Adipose tissue (tissue), 3 donors: Measurements from ENCODE around the gene ZNF678. TPM values are rescaled to one million over a fixed set of nuclear protein-coding genes. Genes with fewer than 3 reads are reported as not detected.
"Not testable (repeated sequence)": the region's sequence is repeated elsewhere in the genome, so short reads cannot be mapped to it uniquely, and the experiment has no call there.

ENCODE experiments used
- H3K27ac ChIP-seq: one replicate; pipeline ENCODE4 v1.5.1; 2013; ENCODE audit warnings: low read depth, low read length
- WGBS, 3 donors: extraction: QIAGEN DNeasy Blood & Tissue Kit; methylation state at CpG; one replicate each; pipeline ENCODE4 v1.1.7; 2013; 5-methylcytosine and 5-hydroxymethylcytosine counted together
- polyA plus RNA-seq, 3 donors: library from polyadenylated mRNA; stranded (reverse); fragments of 200-250 nt; gene quantifications; one replicate each; pipeline ENCODE4 v1.2.3, GENCODE V29; 2013
- donor health status: healthy with polysubstance abuse.
- donor health status: Bipolar disorder and iron deficiency.
- donor health status: healthy.

ZNF678 gene
- polyA plus RNA-seq, 3 donors: 0.79 to 2.5 (median 1.9) TPM

DNA sequence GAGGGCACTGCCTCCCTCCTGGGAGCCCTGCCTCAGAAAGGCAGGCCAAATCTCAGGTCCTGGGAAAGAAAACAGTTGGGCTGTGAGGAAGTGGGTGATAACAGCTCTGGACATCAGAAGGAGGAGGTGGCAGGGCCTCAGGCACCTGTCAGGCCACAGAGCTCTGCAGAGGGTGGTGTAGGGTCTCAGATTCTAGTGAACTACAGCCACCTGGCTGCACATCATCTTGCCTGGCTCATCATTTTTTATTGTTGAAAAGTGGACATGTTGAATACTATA lies 15.3 kb upstream of the ZNF678 start:
- H3K27ac ChIP-seq: no peak overlapping the region

DNA sequence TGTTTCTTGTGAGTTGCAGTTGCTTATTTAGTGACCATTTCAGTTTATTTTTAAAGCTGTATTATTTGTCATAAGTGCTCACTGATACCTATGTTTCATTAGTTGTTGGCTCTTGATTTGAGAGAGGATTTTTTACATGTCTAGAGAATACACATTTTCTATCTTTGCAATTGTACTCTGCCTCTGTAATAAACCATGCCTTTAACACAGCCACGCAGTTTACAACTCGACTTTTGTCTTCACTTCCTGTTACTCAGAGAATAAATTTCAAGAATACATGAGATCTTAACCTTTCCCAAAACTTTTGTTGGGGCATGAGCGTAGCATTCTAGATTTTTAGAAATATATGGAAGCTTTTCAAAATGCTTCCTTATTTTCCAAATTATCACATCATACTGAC lies 14.9 kb upstream of the ZNF678 start:
- H3K27ac ChIP-seq: no peak overlapping the region
- WGBS, 3 donors: 48 to 86% (median 54%) methylated on average over 3 of the region's 3 CpGs

DNA sequence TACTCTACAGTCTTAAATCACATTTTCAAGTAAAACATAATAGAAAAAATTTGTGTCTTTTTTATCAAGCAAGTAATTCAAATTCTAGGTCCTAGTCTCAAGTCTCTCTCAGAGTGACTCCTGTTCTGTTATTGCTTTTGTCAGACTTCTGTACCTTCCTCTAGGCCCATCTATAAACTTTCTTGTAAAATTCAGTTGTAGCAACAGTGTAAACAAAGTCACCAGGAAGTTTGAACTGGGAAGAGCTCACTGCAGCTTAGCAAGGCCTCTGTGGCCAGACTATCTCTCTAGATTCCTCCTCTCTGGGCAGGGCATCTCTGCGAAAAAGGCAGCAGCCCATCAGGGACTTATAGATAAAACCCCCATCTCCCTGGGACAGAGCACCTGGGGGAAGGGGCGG lies 13.5 kb upstream of the ZNF678 start:
- no peak overlapping the region for H3K27ac ChIP-seq
- WGBS, 3 donors: 84 to 90% (median 89%) methylated on average over 2 of the region's 2 CpGs

DNA sequence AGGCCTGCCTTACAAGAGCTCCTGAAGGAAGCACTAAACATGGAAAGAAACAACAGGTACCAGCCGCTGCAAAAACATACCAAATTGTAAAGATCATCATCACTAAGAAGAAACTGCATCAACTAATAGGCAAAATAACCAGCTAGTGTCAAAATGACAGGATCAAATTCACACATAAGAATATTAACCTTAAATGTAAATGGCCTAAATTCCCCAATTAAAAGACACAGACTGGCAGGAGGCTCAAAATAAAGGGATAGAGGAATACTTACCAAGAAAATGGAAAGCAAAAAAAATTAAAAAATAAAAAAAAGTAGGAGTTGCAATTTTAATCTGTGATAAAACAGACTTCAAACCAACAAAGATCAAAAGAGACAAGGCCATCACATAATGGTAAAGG lies 11.5 kb upstream of the ZNF678 start:
- 93 to 100% (median 100%) methylated on average over 1 of the region's 1 CpG for WGBS, 3 donors
- H3K27ac ChIP-seq: not testable (repeated sequence)

DNA sequence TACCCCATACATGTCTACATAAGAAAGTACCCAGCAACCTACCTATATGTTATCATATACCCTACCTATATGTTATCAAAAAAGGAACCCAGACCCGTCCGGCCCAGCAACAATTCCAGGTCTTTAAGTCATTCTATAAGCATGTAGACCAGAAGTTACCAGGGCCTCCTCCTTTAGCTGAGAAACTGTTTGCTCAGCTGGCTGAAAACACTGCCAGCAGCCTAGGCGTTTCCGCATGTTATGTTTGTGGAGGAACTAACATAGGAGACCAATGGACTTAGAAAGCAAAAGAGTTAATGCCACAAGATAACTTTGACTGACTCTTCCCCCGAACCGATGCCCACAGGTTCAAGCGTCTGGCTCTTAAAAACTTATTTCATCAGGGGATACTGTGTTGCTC lies 7.1 kb upstream of the ZNF678 start:
- H3K27ac ChIP-seq: no peak overlapping the region
- 42 to 91% (median 90%) methylated on average over 7 of the region's 7 CpGs for WGBS, 3 donors

DNA sequence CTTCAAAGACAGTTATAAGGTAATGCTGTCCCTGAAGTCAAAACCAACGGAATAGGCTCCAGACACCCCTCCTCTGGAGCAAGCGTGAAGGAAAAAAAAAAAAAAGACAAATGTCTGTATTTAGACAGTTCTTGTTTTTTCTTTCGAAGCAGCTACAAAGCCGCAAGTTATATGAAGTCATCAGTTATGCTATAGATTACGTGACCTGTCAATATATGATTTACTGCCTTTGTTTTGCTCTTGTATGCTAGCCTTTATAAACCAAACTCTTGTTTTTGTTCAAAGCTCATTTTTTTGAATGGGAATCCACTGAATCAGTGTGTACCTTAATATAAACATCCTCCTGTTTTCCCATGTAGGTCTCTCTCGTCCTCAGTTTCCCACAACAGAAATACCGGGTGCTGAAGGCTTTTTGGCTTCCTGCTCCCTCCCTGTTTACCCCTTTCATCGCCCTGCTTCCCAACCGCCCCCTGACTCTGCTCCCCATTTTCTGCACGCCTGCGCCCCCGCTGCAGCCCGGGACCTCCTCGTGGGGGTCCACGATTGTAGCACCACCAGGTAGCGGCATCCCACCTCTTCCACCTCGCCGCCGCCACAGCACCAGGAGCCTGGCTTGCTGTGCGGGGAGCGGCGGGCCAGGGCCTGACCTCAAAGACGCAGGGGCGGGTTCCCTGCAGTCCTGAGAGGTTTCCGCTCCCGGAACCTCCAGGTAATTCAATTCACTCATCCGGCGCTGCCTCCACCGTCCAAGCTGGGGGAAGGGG lies 5.2 kb upstream of the ZNF678 start:
- no peak overlapping the region for H3K27ac ChIP-seq
- WGBS, 3 donors: 54 to 66% (median 56%) methylated on average over 29 of the region's 29 CpGs

DNA sequence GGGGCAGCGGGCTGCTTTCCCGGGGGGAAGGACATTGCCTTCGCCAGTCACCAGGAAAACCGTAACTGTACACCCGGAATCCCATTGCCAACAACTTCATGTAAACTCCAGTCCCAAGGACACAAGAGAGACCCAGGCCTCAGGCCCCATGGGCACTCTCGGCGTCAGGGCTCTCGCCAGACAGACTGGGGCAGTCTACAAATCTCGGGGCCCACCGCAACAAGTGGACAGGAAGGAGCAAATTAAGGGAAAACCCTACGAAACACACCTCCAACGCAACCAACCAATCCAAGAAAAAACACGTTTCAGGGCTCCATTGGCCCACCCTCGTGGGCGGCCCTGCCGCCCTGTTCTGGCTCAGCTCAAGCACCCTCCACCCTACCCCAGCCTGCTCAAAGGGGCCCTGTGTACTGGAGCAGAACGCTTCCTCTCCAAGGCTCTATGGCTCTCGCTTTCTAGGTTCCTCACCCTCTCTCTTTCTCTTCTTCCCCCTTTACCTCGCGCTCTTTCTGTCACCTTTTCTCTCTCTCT lies 4.6 kb upstream of the ZNF678 start:
- H3K27ac ChIP-seq: no peak overlapping the region
- WGBS, 3 donors: 49 to 67% (median 56%) methylated on average over 20 of the region's 20 CpGs

DNA sequence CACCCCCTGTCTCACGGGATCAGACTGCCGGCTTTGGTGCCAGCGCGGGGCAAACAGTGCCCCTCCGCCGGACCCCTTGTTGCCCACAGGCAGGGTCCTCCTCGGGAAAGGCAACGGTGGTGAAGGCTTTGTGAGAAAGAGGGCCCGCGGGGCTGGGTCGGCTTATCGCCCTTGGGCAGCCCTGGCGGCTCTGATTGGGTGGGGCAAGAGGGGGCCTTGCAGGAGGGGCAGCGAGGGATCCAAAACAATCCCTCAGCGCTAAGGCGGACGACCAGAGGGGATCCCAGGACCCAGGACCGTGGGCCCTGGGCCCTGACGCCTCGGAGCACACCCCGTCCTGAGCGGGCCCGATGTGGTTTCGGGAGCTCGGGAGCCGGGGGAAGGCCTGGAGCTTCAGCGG lies 3.9 kb upstream of the ZNF678 start:
- no peak overlapping the region for H3K27ac ChIP-seq

DNA sequence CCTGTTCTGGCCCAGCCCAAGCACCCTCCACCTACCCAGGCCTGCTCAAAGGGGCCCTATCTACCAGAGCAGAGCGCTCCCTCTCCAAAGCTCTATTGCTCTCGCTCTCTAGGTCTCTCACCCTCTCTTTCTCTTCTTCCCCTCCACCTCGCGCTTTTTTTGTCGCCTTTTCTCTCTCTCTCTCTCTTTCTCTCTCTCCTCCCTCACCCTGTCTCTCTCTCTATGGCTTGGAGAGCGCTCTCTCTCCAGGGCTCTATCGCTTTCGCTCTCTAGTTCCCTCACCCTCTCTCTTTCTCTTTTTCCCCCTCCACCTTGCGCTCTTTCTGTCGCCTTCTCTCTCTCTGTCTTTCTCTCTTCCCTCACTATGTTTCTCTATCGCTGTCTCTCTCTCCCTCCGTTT lies 3.4 kb upstream of the ZNF678 start:
- 72 to 76% (median 76%) methylated on average over 11 to 12 of the region's 12 CpGs for WGBS, 3 donors

More for the DNA sequence above, 3.9 kb upstream of the ZNF678 start:
- 30 to 32% (median 31%) methylated on average over 26 to 27 of the region's 27 CpGs for WGBS, 3 donors

DNA sequence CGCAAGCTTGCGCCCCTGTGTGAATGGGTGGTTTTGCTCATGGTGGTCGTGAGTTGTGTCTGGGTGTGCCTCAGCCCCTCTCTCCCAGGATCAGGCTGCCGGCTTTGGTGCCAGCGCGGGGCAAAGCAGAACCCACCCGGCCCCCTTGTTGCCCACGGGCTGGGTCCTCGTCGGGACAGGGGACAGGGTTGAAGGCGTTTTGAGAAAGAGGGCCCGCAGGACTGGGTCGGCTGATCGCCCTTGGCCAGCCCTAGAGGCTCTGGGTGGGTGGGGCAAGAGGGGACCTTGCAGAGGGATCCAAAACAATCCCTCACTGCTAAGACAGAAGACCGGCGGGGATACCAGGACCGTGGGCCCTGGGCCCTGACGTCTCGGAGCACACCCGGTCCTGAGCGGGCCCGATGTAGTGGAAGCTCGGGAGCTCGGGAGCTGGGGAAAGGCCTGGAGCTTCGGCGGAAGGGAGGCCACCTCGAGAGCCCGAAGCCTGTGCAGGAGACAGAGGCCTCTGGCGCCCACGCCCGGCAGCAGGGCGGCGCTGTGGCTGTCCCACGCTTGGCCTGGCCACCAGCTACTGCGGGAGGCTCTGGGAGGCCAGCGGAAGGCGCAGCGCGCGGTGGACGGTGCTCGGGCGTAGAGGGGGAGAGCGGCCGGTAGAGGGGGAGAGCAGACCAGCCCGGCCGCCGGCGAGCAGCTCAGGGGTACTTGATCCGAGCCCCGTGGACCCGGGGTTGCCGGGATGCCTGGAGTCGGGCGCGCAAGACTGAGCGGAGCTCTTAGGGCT lies 2.8 kb upstream of the ZNF678 start:
- WGBS, 3 donors: 29 to 33% (median 33%) methylated on average over 48 to 57 of the region's 57 CpGs
- no peak overlapping the region for H3K27ac ChIP-seq

More for the DNA sequence above, 3.4 kb upstream of the ZNF678 start:
- no peak overlapping the region for H3K27ac ChIP-seq

DNA sequence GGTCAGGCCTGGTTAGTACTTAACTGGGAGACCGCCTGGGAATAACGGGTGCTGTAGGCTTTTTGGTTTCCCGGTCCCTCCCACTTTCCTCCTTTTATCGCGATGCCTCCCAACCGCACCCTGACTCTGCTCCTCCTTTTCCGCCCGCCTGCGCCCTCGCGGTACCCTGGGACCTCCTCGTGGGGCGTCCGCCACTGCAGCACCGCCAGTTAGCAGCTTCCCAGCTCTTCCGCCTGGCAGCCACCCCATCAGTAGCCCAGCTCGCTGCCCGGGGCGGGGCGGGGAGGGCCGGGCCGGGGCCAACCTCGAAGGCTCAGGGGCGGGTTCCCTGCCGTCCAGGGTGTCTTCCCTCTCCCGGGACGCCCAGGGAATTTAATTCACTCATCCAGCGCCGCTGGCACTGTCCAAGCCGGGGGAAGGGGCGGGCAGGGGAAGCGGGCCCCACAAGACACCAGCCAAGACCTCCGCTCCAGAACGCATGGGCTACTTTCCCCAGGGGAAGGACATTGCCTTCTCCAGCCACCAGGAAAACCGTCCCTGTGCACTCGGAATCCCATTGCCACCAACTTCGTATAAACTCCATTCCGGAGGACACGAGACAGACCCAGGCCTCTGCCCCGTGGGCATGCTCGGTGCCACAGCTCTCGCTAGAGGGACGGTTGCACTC lies 2.0 kb upstream of the ZNF678 start:
- WGBS, 3 donors: 46 to 62% (median 54%) methylated on average over 43 of the region's 43 CpGs
- H3K27ac ChIP-seq: no peak overlapping the region

DNA sequence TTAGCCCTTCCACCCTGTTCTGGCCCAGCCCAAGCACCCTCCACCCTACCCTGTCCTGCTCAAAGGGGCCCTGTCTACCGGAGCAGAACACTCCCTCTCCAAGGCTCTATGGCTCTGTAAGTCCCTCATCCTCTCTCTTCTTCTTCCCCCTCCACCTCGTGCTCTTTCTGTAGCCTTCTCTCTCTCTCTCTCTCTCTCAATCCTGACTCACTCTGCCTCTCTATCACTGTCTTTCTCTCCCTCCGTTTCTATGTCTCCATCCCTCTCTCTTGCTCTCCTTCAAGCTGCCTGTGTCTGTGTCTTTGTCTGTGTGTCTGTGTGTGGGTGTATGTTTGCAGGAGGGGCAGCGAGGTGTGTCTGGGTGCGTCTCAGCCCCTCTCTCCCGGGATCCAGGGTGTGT lies 1.3 kb upstream of the ZNF678 start:
- 85 to 90% (median 89%) methylated on average over 6 of the region's 6 CpGs for WGBS, 3 donors

DNA sequence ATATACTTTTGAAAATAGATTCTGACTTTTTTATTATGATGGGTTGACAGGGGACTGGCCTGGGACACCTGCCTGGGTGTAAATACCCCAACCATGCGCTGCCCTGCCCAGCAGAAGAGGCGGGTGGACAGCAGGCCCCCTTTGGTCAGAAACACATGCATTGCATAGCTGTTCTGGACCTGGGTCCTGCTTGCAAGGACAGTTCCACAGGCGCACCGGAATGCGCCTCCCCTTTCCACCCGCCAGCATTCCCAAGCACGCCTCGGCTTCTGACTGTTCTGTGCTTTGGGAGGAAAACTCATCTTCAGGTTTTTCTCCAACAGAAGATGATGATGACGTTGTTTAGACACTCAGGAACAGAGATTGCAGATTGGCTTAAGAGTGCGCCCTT lies 428 bp upstream of the ZNF678 start:
- no peak overlapping the region for H3K27ac ChIP-seq
- WGBS, 3 donors: 87 to 94% (median 93%) methylated on average over 10 of the region's 10 CpGs

More for the DNA sequence above, 1.3 kb upstream of the ZNF678 start:
- H3K27ac ChIP-seq: no peak overlapping the region

DNA sequence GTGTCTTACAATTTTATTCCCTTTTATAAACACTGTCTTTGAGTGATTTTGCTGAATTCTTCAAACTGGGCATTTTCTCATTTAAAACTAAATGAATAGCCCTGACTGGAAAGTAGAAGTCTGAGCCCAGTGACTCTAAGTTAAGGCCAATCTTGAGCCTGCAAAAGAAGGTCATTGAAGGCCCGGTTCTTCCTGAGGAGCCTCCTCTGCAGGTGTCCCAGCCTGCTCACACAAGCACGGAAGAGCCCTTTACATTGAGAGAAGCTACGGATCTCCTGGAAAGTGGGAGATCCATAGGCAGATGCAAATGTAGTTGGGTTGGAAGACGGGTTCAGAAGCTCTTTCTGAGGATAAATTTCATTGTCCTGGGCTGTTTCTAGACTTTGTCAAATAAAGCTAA lies 3.9 kb downstream of the ZNF678 start:
- no peak overlapping the region for H3K27ac ChIP-seq
- WGBS, 3 donors: 89 to 96% (median 92%) methylated on average over 4 of the region's 4 CpGs

DNA sequence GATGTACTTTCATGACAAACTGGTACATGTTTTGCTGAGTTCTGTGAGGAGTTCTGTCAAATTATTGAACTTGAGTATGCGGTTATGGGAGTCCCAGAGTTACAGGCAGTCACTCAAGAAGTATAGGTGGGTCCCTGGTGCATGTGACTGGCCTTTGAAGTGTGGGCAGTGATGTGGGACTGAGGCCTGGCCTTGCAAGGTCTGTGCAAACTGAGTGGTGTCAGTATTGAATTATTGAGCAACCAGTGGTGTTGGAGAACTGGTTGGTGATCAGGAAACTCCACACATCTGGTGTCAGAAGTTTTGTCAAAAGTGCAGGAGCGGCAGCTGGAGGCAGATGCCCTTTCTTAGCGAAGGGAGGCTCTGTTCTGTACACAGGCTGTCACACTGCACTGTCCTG lies 5.2 kb downstream of the ZNF678 start:
- 93 to 98% (median 96%) methylated on average over 3 of the region's 3 CpGs for WGBS, 3 donors

DNA sequence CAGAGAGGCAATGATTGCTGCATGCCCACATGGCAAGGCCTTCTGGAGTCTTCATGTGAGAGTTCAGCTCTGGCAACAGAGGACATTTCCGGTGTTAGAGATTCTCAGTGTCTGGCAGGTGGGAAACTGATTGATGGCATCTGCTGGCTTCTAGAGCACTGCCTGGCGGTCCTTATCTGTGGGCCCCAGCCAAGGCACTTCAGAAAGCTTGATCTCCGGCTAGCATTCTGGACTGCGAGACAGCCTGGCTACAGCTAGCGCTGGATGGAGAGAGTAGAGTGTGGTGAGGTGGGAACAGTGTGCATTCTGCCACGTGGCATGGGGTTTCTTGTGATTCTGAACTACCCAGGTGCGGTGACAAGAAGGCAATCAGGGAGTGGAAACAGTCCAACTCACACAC lies 9.4 kb downstream of the ZNF678 start:
- H3K27ac ChIP-seq: no peak overlapping the region
- 58 to 90% (median 90%) methylated on average over 7 of the region's 7 CpGs for WGBS, 3 donors

More for the DNA sequence above, 5.2 kb downstream of the ZNF678 start:
- no peak overlapping the region for H3K27ac ChIP-seq

DNA sequence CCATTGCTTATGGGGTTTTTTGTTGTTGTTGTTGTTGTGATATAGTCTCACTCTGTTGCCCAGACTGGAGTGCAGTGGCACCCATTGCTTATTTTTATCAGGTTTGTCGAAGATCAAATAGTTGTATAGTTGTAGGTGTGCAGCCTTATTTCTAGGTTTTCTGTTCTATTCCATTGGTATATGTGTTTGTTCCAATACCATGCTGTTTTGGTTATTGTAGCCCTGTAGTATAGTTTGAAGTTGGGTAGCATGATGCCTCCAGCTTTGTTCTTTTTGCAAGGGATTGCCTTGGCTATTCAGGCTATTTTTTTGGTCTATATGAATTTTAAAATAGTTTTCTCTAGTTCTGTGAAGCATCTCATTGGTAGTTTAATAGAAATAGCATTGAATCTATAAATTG lies 11.6 kb downstream of the ZNF678 start:
- 93 to 100% (median 100%) methylated on average over 1 of the region's 1 CpG for WGBS, 3 donors

DNA sequence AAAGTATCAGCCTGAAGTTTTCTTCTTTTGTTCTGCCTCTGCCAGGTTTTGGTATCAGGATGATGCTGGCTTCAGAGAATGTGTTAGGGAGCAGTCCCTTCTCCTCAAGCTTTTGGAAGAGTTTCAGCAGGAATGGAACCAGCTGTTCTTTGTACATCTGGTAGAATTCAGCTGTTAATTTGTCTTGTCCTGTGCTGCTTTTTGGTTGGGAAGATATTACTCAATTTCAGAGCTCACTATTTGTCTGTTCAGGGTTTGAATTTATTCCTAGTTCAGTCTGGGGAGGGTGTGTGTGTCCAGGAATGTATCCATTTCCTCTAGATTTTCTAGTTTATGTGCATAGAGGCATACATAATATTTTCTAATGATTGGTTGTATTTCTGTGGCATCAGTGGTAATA lies 12.8 kb downstream of the ZNF678 start:
- no peak overlapping the region for H3K27ac ChIP-seq

More for the DNA sequence above, 11.6 kb downstream of the ZNF678 start:
- no peak overlapping the region for H3K27ac ChIP-seq

DNA sequence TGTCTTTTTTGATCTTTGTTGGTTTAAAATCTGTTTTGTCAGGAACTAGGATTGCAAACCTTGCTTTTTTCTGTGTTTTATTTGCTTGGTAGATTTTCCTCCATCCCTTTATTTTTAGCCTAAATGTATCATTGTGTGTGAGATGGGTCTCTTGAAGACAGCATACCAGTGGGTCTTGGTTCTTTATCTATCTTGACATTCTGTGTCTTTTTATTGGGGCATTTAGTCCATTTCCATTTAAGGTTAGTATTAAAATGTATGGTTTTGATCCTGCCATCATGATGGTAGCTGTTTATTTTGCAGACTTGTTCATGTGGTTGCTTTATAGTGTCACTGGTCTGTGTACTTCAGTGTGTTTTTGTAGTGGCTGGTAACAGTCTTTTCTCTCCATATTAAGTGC lies 14.1 kb downstream of the ZNF678 start:
- H3K27ac ChIP-seq: no peak overlapping the region
